Lung (tissue), 12 donors: ENCODE measurements around the gene DOCK3. TPM values are rescaled to one million over a fixed set of nuclear protein-coding genes. Genes with fewer than 3 reads are reported as not detected.

ENCODE experiments used
- ATAC-seq: fragments of 200-7000 bp; cut with Tn5 transposase; one replicate; pipeline ENCODE4 v1.9.1; 2020; ENCODE audit warnings: moderate number of reproducible peaks; ENCODE audit not compliant: insufficient read depth, low FRiP score
- DNase-seq, 3 donors: peaks; one replicate each; pipeline ENCODE4 v3.0.0-alpha.2; 2013 to 2017
- H3K27ac ChIP-seq, 2 donors: one replicate each; pipeline ENCODE4 v1.5.1; 2013; ENCODE audit warnings: mild to moderate bottlenecking in 2 of 2, moderate library complexity in 2 of 2, control low read depth in 1 of 2, inconsistent platforms in 1 of 2, low read depth in 1 of 2, low read length in 1 of 2
- H3K27me3 ChIP-seq, 3 donors: one replicate each; pipeline ENCODE4 v1.5.1; 2013; ENCODE audit warnings: low read length in 2 of 3; ENCODE audit not compliant: control insufficient read depth in 3 of 3, insufficient read depth in 3 of 3
- H3K36me3 ChIP-seq, 4 donors: one replicate each; pipeline ENCODE4 v1.5.1; 2013; ENCODE audit warnings: low read length in 4 of 4, mild to moderate bottlenecking in 1 of 4, moderate library complexity in 1 of 4; ENCODE audit not compliant: control insufficient read depth in 4 of 4, insufficient read depth in 4 of 4
- H3K4me1 ChIP-seq, 5 donors: one replicate each; pipeline ENCODE4 v1.5.1; 2013; ENCODE audit warnings: low read length in 5 of 5, mild to moderate bottlenecking in 2 of 5, moderate library complexity in 1 of 5; ENCODE audit not compliant: control insufficient read depth in 5 of 5, insufficient read depth in 5 of 5
- H3K4me3 ChIP-seq: one replicate; pipeline ENCODE4 v1.5.1; 2013; ENCODE audit warnings: mild to moderate bottlenecking, control low read depth, moderate library complexity
- H3K9ac ChIP-seq, 2 donors: one replicate each; pipeline ENCODE4 v1.5.1; 2013; ENCODE audit warnings: low read length in 2 of 2, control low read depth in 1 of 2; ENCODE audit not compliant: insufficient read depth in 1 of 2
- H3K9me3 ChIP-seq, 4 donors: one replicate each; pipeline ENCODE4 v1.5.1; 2013; ENCODE audit warnings: low read length in 3 of 4, mild to moderate bottlenecking in 1 of 4, moderate library complexity in 1 of 4; ENCODE audit not compliant: control insufficient read depth in 4 of 4, insufficient read depth in 3 of 4
- WGBS, 2 donors: extraction: QIAGEN DNeasy Blood & Tissue Kit; methylation state at CpG; one replicate each; pipeline ENCODE4 v1.1.7; 2013; 5-methylcytosine and 5-hydroxymethylcytosine counted together
- polyA plus RNA-seq, 2 donors: library from polyadenylated mRNA; stranded (reverse); fragments of 200-250 nt; gene quantifications; one replicate each; pipeline ENCODE4 v1.2.1, GENCODE V29; 2013
- total RNA-seq, 2 donors: library from RNA; depleted of rRNA in 1 of 2; stranded (reverse); fragments of >200 nt in 1 of 2; gene quantifications; one replicate each; pipeline ENCODE4 v1.2.1, GENCODE V29; 2014 to 2021
- TF ChIP-seq, protein P1 (sequence below): IDR thresholded peaks from 2 replicates; pipeline ENCODE4 v1.5.1; 2012; ENCODE audit warnings: mild to moderate bottlenecking; ENCODE audit errors: control extremely low read depth, extremely low read depth
- donor health status: control.
- donor health status: control.
- donor health status: Bipolar disorder and iron deficiency.
- donor health status: healthy.
- donor health status: DM: yes; HTN: yes; CAD: no.

DOCK3 gene
- total and polyA plus RNA-seq, 4 donors, result 0.06 to 1.4 (median 0.34) TPM

DNA sequence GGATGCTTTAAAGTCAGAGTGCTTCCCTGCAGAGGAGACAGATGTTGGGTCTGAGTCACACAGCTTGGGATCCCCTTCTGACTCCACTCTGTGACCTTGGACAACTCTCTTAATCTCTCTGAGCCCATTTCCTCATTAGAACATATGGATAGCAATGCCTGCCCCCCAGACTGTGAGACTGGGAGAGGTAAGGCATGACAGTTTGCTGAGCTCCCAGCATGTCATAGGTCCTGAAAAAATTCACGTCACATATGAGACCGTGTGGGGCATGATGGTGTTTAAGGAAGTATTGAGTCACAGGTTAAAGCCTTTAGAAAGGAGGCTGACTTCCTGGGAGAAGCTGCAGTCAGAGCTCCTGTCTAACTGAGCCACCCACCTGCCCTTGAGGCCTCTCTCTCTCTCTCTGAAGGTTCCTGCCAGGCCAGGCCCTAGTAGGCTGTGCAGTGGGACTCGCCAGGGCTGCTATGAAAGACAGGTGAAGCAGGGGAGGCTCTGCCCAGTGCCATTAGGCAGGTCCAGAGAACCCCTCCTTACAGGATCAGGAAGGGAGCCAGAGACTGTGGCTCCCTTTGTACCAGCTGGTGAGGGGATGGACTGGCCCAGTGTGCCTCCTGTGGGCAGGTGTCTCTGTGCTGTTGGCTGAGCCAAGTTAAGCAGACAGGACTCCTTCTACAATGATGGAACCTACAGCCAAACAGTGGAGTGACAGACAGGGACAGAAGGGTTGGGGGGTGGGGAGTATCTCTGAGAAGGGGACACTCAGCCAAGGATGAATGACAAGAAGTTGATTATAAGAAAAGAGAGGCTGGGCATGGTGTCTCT is 19.5 kb upstream of the DOCK3 start:
- no peaks in the 10 kb centered on the region for H3K9me3 ChIP-seq
- ATAC-seq (no peak), DNase-seq (no peak)
- no peak overlapping the region for H3K9ac ChIP-seq
- H3K36me3 ChIP-seq, result no peaks in the 10 kb centered on the region
- H3K27me3 ChIP-seq, result no peaks in the 10 kb centered on the region
- no peaks in the 10 kb centered on the region for H3K4me1 ChIP-seq
- H3K4me3 ChIP-seq, result no peak overlapping the region
- TF ChIP-seq, protein P1, sequence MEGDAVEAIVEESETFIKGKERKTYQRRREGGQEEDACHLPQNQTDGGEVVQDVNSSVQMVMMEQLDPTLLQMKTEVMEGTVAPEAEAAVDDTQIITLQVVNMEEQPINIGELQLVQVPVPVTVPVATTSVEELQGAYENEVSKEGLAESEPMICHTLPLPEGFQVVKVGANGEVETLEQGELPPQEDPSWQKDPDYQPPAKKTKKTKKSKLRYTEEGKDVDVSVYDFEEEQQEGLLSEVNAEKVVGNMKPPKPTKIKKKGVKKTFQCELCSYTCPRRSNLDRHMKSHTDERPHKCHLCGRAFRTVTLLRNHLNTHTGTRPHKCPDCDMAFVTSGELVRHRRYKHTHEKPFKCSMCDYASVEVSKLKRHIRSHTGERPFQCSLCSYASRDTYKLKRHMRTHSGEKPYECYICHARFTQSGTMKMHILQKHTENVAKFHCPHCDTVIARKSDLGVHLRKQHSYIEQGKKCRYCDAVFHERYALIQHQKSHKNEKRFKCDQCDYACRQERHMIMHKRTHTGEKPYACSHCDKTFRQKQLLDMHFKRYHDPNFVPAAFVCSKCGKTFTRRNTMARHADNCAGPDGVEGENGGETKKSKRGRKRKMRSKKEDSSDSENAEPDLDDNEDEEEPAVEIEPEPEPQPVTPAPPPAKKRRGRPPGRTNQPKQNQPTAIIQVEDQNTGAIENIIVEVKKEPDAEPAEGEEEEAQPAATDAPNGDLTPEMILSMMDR, result no peak
- no peak overlapping the region for H3K27ac ChIP-seq
- WGBS, 2 donors, result 14 to 35% methylated on average over 3 of the region's 3 CpGs

DNA sequence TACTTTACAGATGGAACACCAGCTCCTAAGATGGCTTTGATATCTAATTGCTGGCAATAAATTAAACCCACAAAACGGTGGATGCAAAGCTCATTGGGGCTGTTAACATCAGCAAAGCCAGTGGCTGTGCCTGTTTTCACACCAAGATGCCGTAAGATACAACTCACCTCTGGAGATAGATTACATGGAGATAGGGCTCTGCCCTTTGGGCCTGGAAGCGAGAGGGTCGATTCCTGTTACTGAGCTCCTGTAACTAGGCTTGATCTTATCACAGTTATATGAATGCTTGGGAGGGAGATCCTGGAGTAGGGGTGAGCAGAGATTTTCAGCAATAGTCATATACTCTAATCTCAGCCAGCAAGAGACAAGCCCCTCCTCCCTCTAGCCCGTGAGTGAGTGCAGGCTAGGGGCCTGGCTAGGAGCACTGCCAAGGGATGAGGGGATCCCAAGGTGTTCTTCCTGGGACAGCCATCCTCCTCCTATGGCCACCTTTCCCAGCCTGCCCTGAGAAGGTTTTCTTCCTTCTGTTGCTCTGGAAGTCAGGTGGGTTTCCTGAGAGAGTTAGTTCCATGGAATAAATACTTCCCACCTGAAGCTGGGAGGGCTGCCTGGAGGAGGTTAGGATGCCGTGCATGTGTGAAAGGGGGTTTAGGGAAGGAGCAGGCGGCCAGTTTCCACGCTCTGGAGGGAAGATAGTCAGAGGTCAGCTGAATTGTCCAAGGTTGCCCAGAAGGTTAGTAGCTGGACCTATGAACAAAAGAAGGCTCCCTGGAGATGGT is 18.1 kb upstream of the DOCK3 start:
- H3K36me3 ChIP-seq, result no peaks in the 10 kb centered on the region
- H3K9me3 ChIP-seq, result no peaks in the 10 kb centered on the region
- WGBS, 2 donors, result 70 to 76% methylated on average over 8 of the region's 8 CpGs
- H3K9ac ChIP-seq, result no peak overlapping the region
- no peak overlapping the region for H3K27ac ChIP-seq
- TF ChIP-seq, protein P1, result no peak
- no peaks in the 10 kb centered on the region for H3K27me3 ChIP-seq
- DNase-seq (no peak), ATAC-seq (no peak)
- no peaks in the 10 kb centered on the region for H3K4me1 ChIP-seq
- no peak overlapping the region for H3K4me3 ChIP-seq

DNA sequence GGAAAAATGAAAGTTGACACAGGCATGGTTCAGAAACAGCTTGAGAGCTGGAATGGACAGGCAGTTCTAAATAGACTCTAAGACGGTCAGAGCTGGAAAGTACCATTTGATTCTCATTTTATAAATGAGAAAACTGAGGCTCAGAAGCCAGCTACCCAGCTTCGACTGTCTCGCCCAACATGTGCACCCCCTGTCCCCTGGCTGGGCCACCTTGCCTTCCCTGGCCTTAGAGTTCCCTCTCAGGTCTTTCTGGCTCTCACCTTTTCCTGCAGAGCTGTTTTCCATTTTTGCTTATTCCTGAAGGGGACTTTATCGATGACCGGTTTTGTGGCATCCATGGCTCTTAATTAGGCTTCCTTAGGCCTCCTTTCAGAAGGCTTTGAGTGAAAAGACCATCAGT is 17.3 kb upstream of the DOCK3 start:
- Histone ChIP-seq H3K9ac (no peak overlapping the region), H3K36me3 (no peaks in the 10 kb centered on the region), H3K9me3 (no peaks in the 10 kb centered on the region), H3K4me3 (no peak overlapping the region), H3K27ac (no peak overlapping the region), H3K4me1 (no peaks in the 10 kb centered on the region), H3K27me3 (no peaks in the 10 kb centered on the region)
- TF ChIP-seq, protein P1, result no peak
- ATAC-seq, result no peak
- DNase-seq, result no peak
- WGBS, 2 donors, result 87 to 95% methylated on average over 5 of the region's 5 CpGs
